ENCODE data around the gene HOXA13. TPM values are rescaled to one million over a fixed set of nuclear protein-coding genes. Genes with fewer than 3 reads are reported as not detected.

The HOXA13 gene
- total RNA-seq, 1 donor from 2014 or later: not detected

DNA sequence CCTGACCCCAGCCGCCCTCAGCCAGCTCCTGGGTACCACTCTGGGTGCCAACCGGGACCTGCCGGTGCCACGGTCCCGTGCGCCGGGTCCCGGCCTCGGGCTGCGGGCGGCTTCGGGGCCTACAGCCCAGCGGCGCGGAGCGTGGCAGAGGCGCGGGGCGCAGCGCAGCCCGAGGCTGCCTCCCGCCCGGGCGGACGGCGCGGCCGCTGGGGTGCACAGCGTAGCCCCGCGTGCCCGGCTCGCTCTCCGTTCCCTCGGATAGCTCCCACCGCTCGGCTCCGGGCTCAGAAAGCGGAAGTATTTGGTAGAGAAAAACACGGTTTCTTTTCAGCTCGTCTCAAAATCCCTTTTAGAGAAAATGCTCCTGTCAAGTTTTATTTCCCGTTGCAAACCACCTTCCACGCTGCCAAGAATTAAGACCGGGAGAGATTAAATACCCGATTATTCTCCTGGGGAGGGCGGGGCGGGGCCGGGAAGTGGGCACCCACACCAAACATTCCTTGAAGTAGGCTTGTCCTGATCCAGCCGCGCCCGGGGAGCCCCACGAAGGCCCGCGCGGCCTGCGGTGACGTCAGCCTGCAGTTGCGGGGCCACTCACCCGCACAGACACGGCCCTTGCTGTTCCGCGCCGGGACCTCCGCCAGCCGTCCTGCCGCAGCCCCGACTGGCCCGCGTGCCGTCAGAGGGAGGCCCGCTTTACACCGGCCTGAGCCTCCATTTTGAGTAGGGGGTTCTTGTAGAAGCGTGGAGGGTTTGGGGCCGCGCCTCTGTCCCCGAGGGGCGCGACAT, 7.2 kb downstream of the HOXA13 start:
- no peak for DNase-seq

DNA sequence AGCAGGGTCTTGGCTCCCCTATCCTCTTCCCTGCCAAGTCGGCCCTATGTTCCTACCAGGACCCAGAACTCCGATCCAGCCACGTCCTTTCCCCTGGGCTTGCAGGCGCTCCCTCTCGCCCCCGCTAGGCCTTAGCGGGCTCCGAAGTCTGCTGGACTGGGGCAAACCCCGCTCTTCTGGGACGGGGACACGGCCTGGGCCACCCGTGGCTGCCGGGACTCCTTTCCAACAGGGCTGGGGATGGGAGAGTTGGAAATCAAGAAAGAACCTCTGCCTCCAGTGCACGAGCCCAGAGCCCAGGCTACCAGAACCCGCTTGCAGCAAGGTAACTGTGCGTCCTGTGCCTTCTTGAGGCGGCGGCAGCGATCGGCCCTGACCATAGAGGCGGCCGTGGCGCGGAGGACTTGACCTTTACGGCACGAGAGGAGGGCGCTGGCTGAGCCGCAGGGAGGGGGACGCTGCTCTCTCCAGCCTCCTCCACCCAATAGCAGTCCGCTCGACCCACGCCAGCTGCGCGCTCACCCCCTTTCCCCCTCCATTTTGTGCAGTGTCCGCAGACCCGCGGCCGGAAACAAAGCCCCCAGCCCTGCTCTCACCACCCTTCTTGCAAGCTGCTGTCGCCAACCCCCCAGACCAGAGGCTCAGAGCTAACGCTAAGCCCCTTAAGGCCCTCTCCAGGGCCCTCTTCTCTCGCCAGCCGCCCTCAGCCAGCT, 7.9 kb downstream of the HOXA13 start:
- DNase-seq: no peak

DNA sequence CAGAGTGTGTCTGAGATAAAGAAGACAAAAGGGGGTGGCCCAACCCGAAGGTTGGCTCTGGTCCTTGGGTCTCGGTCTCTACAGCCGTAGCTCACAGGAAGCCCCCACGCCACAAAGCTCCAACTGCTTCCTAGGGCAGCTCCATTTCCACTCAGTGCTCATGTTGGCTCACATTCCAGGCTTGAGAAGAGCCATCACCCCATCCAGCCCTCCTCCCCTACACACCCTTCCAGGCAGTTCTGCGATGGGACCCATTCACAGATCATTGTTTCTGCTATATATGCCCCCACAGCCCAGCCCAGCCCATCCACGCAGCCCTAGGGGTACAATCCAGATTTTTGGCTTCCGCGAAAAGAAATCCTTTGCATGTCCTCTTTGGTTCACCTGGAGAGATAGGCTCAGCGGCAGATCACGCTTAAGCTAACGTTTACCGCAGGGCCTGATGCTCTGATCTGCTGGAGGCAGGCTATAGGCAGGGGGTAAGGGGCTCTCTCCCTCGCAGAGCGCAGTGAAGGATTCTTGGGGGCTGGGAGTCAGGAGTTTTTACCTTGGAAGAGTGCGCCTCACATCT, 8.6 kb downstream of the HOXA13 start:
- no peak for DNase-seq

DNA sequence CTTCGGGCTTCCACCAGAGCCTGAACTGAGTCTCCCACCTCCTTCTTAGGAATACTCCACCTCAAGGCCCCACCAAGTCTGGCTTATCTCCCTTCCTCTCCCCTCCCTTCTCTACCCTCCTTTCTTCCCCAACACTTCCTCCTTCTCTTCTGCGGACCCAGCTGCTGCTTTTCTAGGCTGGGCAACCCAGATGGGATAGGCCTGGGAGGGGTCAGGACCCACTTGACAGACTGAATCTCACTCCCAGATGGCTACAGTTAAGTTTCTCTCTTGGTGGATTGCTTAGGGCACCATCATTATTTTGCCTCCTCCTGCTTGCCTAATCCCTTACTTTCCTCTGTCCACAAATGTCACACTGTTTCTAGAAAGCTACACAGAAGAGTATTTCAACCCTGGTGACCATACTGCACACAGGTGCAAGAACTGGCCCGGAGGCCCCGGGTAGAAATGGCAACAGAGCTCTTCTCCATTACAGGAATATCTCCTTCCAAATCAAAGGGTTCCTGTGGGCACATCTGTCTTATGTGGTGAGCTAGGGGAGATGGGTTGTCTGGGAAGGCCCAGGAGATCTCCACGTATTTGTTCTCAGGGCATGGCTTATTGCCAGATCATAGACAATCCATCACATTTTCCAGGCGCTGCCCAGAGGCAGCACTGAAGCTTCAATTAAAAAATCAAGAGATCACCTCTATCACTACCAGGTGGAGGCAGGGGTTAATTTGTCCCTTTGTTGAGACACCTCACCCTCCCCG, 9.7 kb downstream of the HOXA13 start:
- no peak for DNase-seq

DNA sequence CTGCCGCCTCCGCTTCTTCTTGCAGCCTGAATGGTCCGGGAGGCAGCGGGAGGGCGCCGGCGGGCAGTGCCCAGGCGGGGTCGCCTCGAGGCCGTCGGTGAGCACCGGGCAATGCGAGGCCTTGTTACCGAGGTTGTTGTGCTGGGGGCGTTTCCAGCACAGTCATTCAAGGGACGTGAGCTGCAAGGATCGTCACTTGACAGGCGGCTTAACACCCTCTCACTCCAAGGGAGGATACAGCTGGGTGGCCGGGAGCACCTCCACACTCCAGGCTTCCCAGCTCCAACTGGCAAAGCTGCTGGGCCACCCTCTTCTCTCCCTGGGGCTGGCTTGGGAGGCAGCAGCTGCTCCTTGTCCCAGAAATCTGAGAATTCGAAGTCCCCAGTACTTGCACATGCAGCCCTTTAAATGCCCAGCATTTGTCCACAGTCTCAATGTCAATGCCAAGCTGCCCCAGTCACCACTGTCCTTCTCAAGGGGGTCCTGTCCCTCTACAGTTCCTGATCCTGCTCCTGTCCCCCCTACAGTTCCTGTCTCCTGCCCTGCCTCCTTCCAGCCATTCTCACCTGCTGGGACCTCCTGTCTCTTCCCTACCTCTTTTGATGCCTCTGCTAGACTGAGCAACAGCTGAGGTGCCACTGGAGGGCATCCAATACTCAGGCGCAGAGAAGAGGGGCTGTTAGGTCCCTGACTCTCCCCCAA, 10.4 kb downstream of the HOXA13 start:
- no peak for DNase-seq

DNA sequence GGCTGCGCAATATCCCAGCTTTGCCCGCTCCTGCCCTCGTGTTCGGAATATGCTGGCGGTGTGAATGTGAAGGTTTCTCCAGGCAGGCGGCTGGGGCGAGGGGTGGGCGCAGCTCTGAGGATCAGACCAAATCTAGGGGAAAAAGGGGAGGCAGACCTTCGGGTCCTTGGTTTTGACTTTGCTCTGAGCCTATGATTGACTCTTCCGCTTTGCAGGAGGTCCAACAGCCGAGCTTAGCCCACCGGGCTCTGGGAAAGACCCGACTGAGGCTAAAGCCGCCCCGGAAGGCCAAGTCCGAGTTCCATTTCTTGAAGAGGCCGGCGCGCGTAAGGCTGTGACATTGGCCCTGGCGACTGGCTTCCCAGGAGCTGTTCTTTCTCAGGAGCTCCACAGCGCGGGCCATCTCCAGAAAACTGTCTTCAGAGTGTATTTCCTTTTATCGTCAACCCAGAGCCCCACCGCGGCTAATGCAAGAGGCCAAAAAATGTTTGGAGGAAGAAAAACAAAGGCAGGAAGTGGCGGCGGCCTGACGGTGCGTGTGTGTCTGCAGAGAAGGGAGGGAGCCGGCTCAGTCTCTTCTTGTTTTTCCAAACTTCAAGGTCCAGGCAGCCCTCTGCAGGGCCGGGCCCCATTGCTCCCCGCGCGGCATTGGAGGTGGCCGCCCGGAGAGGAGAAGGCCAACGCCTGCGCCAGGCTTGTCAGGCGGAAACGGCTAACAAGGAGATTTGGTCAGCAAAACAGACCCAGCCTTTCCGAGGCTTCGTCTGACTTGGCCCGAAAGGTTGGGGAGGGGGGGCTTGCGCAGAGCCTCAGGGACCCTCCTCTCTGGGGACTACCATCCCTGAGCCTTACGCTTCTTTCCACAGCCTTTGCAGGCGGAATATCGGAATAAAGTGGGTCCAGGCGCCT, 11.3 kb downstream of the HOXA13 start:
- DNase-seq: no peak

DNA sequence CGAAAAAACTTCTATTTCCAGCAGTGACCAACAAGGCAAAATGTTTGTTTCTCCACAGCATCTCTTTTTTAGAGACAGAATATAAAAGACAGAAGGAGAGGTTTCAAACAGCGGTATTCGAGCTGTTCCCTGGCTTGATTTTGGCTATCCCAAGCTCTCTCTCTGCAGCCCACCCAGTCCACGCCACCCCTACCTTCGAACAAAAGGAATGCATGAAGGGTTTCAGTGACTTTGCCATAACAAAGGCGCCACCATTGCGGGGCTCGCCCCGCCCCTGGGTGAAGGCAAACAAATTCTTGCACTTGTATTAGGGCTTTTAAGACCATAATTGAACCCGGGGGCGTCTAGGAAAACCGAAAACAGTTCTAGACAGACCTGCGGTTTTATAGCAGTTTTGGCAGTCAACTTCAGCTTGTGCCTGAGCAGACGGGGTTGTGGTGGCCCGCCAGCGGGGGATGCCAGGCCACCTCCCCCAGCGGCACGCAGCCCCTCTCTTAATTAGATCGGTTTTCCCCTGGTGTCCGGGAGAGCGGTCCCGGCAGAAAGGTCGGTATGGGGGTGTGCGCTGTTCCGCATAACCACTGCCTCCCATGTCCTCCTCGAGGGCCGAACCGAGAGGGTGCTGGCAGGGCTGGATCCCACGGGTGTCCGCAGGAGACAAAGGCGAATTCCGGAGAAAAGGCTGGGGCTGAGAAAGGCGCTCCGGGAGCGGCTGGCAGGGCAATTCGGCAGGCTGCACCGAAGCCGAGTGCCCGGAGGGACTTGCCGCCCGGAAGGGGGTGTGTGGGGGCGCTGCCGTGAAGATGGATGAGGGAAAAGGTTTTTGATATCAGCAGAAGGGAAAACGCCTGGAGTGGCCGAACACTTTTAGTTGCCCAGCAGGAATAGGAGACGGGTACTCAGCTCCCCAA, 12.2 kb downstream of the HOXA13 start:
- DNase-seq: no peak

DNA sequence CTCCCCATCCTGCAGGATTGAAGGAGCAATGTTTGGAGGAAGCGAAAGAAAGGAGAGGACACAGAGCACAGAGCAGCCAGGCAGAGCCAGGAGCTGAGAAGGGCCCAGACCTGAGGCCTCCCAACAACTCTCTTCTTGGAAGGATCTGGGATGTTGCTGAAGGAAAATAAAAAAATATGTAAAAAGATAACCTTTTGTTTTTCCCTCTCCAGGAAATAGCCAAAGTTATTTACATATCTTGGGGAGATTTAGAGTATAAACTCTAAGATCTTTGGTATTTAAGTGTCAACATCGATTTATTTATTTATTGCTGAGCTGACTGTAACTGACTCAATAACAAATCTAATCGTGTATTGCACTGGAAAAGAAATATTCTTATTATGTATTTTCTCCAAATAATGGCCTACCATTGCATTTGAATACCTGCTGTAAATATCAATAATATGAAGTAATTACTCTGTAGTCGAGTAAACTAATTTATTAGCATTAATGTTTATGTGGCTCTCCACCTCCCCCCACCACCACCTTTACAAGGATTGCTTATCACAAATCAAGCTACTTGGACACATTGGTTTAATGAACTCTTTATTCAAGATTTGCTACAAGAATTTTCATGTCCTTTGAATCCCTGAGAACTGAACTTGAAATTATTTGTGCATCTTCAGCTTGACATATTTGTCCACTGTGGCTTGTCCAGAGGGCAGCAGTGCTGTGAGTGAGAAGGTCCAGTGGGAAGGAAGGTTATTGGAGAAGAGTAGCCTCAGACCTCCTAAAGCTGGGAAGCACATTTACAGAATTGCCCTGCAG, 13.0 kb downstream of the HOXA13 start:
- DNase-seq: no peak

DNA sequence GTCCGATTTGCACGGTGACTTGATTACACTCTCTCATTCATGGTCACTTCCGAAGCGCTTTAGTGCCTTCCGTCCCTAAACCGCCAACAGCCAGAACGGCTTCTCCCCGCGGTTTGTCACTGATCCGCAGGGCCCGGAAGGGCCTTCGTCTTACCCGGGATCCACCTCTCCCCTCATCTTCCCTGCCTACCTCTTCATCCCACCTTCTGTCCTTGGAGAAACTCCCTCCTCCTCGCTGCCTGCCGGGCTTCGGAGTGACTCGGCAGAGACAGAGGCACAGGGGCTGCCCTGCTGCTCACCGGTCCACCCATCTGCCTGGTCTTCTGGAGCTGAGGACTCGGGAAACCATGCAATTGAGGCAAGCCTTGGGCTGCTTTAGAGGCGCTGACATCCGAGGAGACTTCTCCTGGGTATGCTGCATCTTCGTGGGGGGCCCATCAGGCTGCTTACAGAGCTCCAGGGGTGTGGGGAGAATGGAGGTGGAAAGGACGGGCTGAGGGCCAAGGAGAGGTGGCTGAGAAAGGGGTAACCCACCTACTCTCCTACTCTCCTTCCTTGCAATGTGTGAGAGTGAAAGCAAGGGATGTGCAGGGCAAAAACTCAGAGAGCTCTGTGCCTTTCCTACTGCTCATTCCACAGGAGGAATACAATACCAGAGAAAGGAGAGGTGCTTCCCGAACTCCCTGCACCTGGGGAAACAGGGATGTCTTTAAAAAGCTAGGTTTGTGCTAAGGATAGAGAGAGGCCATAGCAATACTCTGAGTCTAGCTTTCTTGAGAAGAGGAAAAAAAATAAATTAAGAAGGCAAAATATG, 13.8 kb downstream of the HOXA13 start:
- DNase-seq: no peak

DNA sequence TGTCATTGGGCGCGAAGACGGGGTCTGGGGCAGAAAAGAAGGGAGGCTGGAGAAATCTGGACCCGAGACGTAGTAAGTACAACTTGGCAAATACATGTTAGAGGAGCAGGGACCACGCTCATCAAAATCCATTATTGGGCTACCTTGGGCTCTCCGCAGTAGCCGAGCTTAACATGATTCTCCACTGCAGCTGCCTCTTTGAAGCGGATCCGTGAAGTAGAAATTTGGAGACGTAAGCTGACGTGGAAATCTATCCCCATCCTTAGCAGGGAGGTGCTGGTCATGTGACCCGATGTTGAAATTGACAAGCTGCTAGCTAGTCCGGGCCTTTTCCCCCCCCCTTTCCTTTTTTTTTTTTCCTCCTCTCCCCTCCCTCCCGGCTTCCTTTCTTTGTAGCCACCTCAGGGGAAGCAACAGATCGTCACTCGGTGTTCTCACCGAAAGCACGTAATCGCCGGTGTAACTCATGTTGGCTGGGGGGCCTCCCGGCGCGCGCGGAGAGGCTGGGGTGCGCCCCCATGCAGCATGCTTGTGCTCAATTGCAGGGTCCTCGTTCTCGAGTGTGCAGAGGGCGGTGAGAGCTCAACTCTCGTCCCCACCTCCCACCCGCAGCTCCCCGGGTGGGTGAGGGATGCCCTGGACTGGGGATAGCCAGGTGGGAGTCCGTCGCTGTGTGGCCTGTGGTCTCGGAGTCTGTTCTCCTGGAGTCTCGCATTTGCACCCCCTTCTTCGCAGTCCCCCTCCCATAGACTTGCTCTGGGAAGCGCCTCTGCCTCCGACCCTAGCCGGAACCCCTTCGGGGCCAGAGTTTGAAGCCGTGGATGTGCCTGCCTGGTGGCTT, 14.7 kb downstream of the HOXA13 start, which contains the start of gene HOXA11:
Gene HOXA11 (minus strand): TSS at position 220 of the 841 bp plus-strand sequence. CDS start 88 bp downstream, at position 132.
- DNase-seq: no peak

DNA sequence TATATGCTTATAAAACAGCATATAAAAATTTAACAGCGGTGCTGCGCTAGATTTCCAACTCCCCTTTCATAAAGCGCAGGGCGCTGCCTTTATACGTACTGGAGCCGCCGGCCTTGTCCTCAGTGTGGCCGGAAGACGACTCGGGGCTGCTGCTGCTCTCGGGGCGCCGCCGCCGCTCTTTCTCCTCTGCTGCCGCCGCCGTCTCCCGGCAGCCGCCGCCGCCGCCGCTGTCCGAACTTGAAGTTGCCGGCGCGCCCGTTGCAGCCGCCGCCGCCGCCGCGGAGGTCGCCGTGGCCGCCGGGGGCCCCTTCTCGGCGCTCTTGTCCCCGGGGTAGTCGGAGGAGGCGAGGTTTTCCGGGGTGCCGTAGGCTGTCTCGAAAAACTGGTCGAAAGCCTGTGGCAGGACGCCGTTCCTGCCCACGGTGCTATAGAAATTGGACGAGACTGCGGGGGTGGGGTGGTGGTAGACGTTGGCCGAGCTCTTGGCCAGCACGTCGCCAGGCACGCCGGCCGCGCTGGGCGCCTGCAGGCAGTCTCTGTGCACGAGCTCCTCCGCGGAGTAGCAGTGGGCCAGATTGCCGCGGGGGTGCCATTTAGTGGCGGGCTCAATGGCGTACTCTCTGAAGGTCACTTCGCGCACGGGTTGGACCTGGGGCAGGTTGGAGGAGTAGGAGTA, 15.4 kb downstream of the HOXA13 start:
- no peak for DNase-seq

DNA sequence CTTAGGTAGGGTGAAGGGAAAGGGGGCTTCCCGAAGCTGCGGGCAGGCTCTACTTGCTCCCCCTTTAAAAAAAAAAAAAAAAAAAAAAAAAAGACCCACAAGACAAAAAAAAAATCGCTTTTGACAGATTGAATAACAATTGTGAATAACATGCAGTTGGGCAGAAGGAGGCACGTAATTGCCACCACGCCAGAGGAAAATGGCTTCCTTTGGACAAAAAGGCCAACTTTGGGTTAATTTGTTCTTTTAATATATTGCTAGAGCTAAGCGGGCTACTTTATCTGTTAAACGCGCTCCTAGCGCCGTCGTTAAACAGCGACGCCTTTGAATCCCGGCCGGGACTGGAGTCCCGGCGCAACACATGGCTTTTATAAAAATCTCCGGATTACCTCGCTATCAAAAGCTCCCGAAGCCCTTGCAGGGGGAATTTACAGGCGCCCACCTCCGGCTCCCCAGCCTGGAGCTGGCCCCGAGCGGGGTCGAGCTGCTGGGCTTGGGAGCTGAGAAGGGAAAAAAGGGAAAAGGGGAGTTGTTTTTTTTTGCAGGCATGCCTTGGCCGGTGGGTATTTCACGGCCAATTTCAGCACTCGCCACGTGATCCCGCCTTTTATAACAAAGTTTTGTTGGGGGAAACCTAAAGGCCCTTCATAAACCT, 16.1 kb downstream of the HOXA13 start:
- DNase-seq: no peak

DNA sequence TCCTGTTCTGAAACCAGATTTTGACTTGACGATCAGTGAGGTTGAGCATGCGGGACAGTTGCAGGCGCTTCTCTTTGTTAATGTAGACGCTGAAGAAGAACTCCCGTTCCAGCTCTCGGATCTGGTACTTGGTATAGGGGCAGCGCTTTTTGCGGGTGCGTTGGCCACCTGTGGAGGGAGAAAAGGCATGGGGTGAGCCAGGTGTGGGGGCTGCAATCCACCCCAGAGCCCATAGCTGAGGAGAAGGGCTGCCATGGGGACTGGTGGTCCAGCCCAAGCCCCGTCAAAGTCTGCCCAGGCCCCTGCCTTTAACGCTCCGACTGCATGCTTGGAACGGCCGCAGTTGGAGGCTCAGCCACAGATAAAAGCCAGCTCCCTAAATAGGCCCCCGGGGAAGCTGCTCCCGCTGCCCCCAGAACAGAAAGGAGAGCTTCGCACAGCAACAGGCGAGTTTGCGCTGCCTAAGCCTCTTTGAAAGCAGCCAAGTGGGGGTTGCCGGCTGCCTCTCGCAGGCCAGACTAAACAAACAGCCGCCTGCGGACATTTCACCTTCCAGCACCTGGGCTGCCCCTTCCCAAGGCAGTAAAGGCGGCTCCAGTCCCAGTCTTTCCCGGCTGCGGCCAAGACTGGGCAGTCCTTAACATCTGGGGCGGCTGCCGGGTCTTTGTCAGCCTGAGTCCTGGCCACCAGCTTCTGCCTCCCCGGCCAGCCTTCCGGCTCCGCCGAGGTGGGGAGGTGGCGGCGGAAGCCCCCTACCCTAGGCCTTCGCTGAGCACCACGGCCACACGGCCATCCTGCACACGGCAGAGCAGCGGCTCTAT, 16.8 kb downstream of the HOXA13 start:
- no peak for DNase-seq

DNA sequence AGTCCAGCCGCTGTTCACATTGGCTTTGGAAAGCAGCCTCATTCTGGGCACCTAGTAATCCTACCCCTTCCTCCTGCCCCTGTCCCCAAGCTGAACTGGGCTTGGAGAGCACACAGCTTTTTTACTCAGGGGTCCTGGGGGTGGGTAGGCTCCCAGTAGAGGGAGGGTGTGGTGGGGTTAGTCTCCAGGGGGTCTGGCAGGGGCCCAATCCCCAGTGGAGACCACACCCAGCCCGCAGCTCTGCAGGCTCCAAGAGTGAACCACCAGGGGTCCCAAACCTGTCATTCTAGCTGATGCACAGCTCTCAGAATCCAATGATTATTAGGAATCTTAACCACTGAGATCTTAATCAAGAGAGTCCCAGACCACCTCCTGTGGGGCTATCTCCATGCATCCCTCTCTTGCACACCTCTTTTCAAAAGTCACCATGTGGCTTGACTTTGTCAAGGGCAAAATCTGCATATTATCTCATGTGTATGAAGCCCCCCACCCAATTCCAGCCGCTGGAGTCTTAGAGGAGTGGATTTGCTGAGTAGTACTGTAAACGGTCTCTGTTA, 17.5 kb downstream of the HOXA13 start:
- no peak for DNase-seq
